ENCODE data around the gene MEOX1. TPM values are rescaled to one million over a fixed set of nuclear protein-coding genes. Genes with fewer than 3 reads are reported as not detected.
A peak's percentile ranks its signal among the peaks of the same experiment; 100 is the strongest.

MEOX1 gene
- total RNA-seq, 1 donor from 2014 or later: 25.3 TPM

GRCh38 chr17:43659823-43660617 lies 1.7 kb downstream of the MEOX1 start:
- DNase-seq (ENCODE audit: low spot score): no peak

- DNase-seq (ENCODE audit: low spot score): no peak
Measured at GRCh38 chr17:43658900-43659299, 2.8 kb downstream of the MEOX1 start.

GRCh38 chr17:43655693-43656255 lies 5.9 kb downstream of the MEOX1 start:
- no peak for DNase-seq (ENCODE audit: low spot score)

- DNase-seq (ENCODE audit: low spot score): no peak
Measured at GRCh38 chr17:43652124-43652480, 9.6 kb downstream of the MEOX1 start.

DNA sequence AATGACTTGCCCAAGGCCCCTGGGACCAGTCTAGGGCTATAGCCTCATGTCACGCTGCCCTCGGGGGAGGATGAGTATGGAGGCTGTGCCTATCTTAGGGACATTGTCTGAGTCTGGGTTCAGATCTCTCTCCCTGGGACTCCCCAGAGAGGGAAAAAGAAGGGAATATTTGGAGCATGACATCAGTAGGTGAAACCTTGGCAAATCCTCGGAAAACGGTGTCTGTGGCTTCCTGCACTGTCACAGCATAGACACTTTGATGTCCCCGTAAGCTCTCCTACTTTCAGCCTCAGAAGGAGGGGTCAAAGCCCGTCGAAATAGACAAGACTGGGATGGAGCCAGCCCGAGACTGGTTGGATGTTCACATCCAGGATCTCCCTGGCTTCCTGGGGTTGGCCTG lies 11.3 kb downstream of the MEOX1 start:
- DNase-seq (ENCODE audit: low spot score): no peak

DNA sequence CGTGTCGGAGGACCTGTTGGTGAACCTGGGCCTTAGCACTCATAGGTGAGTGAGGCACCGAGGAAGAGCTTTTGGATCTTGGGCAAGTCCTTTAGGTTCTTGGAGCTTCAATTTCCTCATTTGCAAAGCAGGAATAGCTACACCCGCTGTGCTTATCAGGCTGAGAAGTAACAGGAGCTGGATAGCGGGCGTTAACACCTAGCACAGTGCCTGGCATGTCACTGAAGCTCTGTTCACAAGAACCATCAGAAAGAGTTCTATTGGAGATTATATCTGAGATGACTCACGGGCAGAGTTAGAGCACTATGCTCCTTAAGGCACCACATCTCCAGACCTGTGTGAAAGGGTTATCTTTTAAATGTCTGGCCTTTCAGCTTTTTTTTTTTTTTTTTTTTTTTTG lies 12.8 kb downstream of the MEOX1 start:
- no peak for DNase-seq (ENCODE audit: low spot score)

DNA sequence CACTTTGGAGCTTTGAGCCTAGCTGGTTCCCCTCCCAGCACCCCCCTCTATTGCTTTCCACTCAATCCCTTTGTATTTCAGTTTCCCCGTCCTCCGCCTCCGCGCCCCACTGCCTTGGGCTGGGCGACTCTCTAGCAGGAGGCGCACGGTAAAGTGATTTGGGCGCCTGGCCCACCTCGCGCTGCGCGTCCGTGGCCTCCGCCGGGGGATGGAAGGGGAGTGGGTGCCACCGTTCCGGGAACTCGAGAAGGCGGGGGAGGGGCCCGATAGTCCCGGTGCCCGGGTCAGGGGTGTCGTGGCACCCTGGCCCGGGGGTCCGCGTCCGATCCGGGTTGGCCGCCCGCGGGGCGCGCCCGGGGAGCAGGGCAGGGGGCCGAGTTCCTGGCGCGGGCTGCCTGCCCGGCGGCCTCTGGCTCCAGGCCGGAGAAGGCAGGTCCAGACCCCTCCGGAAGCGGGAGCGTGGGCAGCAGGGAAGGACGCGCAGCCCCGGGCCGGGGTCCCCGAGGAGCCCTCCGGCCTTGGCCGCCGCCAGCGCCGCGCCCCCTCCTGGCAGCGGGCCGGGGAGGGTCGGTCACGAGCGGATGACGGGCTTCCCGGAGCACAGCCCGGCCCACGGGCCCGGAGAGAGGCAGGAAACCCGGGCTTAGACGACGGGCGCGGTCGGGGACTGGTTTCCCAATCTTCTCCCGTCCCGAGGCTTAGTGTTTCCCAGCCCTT lies 15.8 kb downstream of the MEOX1 start:
- peak; percentile 95 for DNase-seq (ENCODE audit: low spot score)

DNA sequence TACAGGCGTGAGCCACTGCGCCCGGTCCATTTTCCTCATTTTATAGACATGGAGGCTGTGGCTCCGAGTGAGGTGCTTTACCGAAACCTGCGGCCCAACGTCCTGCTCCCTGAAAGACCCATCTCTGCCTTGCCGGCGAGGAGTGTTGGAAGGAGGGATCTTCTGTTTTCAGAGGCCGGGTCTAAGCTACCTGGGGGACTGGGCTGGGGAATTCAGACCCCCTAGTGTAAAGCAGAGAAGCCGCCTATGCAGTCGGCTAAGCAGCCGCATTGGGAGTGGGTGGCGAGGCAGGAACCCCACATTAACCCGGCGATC lies 16.3 kb downstream of the MEOX1 start:
- no peak for DNase-seq (ENCODE audit: low spot score)

DNA sequence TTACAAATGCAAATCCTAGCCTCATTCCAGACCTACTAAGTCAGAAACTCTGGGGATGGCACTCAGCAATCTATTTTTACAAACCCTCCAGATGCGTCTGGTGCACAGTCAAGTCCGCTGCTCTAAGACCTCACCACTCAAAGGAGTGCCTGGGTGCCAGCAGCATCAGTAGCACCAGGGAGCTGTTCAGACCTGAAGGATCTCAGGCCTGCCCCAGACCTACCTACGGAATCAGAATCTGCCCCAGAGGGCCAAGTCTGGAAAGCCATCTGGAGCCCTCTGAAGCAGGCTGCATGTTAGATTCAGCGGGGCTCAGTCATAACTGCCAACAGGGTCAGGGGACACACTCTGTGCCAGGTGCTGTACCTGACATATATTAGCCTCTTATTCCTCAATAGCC lies 17.6 kb downstream of the MEOX1 start:
- no peak for DNase-seq (ENCODE audit: low spot score)

GRCh38 chr17:43641416-43641815 lies 20.3 kb downstream of the MEOX1 start:
- no peak for DNase-seq (ENCODE audit: low spot score)

GRCh38 chr17:43640491-43641252 lies 21.1 kb downstream of the MEOX1 start:
- DNase-seq (ENCODE audit: low spot score): no peak

GRCh38 chr17:43637563-43638323 lies 24.0 kb downstream of the MEOX1 start:
- no peak for DNase-seq (ENCODE audit: low spot score)

- no peak for DNase-seq (ENCODE audit: low spot score)
Measured at GRCh38 chr17:43636426-43636825, 25.3 kb downstream of the MEOX1 start.

- DNase-seq (ENCODE audit: low spot score): no peak
Measured at GRCh38 chr17:43634591-43635125, 27.1 kb downstream of the MEOX1 start.

- DNase-seq (ENCODE audit: low spot score): no peak
Measured at GRCh38 chr17:43632221-43632620, 29.5 kb downstream of the MEOX1 start.

DNA sequence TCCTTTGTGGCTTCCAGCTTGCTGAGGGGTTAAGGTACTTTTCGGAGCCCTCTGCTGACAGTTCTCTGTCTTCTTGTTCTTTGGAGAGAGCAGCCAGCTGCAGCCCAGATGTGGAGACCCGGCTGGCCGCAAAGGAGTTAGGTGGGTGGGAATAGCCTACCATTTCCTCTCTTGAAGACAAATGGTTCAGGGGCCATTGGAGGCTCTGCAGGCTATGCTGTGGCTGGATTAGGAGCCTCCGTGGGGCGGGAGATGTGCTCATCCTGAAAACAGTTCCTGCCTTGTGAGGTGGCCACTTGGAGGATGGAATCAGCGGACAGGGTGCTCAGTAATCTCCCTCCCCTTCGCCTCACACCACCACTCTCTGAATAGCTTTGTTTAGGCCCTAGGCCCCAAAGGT lies 30.3 kb downstream of the MEOX1 start:
- DNase-seq (ENCODE audit: low spot score): no peak

DNA sequence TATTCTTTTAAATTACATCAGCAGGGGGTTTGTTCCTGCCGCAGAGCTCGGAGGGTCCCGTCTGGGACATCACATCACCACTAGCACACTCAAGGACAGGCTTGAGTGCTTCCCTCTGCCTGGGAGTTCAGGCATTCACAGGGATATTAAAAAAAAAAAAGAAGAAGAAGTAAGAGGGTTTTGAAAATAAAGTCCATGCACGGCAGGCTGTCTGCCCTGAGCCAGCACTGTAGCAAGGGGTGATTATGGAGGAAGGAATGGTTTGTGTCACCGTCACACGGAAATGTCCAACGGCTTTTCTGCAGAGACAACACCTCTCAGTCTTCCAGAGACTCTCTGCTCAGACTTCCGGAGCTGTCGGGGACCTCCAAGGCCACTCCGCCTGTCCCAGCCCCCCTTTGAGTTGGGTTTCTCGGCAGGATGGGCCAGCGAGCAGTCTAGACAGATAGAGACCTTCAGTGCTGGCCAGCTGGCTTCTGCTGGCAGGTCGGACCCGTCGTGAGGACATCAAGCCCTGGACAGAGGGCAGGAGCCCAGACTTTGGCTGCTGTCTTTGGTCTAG lies 33.6 kb downstream of the MEOX1 start:
- DNase-seq (ENCODE audit: low spot score): no peak

GRCh38 chr17:43627653-43628052 lies 34.1 kb downstream of the MEOX1 start:
- no peak for DNase-seq (ENCODE audit: low spot score)

DNA sequence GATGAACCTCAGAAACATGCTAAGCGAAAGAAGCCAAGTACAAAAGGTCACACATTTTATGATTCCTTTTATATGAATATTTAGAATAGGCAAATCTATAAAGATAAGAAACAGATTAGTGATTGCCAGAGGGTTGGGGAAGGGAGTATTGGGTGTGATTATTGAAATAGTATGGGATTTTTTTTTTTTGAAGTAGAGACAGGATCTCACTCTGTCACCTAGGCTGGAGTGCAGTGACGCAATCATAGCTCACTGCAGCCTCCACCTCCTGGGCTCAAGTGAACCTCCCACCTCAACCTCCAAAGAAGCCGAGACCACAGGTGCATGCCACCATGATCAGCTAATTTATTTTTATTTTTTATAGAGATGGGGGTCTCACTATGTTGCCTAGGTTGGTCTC lies 35.7 kb downstream of the MEOX1 start:
- DNase-seq (ENCODE audit: low spot score): no peak

- no peak for DNase-seq (ENCODE audit: low spot score)
Measured at GRCh38 chr17:43625606-43626005, 36.1 kb downstream of the MEOX1 start.

- DNase-seq (ENCODE audit: low spot score): no peak
Measured at GRCh38 chr17:43620581-43620980, 41.1 kb downstream of the MEOX1 start.
